ENCODE results near the gene ARMC6.

- TF ChIP-seq CTCF (IDR thresholded peaks at IDR 0.05; ENCODE audit: borderline replicate concordance, extremely low read depth, low read length, poor library complexity, severe bottlenecking) (no peak), EZH2 (IDR thresholded peaks at IDR 0.05; ENCODE audit: borderline replicate concordance, low read depth, low read length, severe bottlenecking) (no peak)
These were observed 68.1 kb downstream of the ARMC6 start for GRCh38 chr19:19101540-19101939.

Data from DND-41 (cell line).